PFSK-1 (cell line): ENCODE measurements around the gene CIITA.

Experiments
- POLR2AphosphoS5 ChIP-seq: IDR thresholded peaks from 2 replicates; pipeline ENCODE4 v1.6.1; 2012; ENCODE audit warnings: low read depth, mild to moderate bottlenecking, control low read depth, low read length, moderate library complexity
- REST ChIP-seq, 2 experiments: IDR thresholded peaks; 2 replicates each; pipeline versions ENCODE4 v1.6.1 to v1.8.0; 2011 to 2012; ENCODE audit warnings: low read depth in 2 of 2, low read length in 2 of 2, control low read depth in 1 of 2, inconsistent platforms in 1 of 2, mild to moderate bottlenecking in 1 of 2, moderate library complexity in 1 of 2; ENCODE audit not compliant: insufficient read depth in 1 of 2
- TAF1 ChIP-seq: IDR thresholded peaks from 2 replicates; pipeline ENCODE4 v1.6.1; 2012; ENCODE audit warnings: low read length, control low read depth, borderline replicate concordance; ENCODE audit not compliant: insufficient read depth

- TF ChIP-seq POLR2AphosphoS5, result no peak
- TF ChIP-seq TAF1, result no peak
- no peak for TF ChIP-seq REST (IDR thresholded peaks at IDR 0.05; ENCODE audit: insufficient read depth in 1 of 2, low read depth in 2 of 2, low read length in 2 of 2)
Observed at GRCh38 chr16:10947211-10947787, 70.3 kb downstream of the CIITA start.
